HCEC 1CT (cell line): ENCODE measurements around the gene TMEM150C.
"Not testable (repeated sequence)": the region's sequence is repeated elsewhere in the genome, so short reads cannot be mapped to it uniquely, and the experiment has no call there.

ENCODE experiments used
- DNase-seq: peaks from one replicate; pipeline ENCODE4 v3.0.0-alpha.2; 2017

The TMEM150C gene

DNA sequence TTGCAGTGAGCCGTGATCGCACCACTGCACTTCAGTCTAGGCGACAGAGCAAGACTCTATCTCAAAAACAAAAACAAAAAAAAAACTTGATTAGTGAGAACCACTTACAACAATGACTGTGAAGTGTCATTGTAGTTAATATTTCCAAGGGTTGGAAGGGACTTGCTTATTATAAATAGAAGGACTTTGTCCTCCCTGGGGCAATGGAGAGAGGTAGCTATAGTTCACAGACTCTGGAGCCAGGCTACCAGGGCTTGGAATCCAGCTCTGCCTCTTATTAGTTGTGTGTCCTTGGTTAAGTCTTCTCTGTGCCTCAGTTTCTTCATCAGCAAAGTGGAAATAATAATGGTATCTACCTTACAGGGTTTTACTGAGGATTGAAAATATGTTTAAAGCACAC, 51.6 kb downstream of the TMEM150C start:
- no peak for DNase-seq

GRCh38 chr4:82508806-82509428, 52.9 kb downstream of the TMEM150C start:
- DNase-seq = no peak

- DNase-seq = no peak
These were observed 53.8 kb downstream of the TMEM150C start for GRCh38 chr4:82508011-82508410.

DNA sequence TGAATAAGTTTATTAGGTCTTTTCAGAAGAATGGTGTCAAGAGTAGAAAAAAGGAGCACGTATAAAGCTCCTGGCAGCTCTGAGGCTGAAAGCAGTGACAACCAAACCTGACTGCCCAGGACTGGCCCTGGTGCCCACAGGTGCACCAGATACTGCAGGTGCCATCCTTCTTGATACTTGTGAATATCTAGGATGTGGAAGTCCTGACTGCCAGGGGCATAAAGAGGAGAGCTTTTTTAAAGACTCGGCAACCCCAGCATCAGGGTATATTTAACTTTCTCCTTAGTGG, 60.7 kb downstream of the TMEM150C start:
- no peak for DNase-seq

GRCh38 chr4:82500435-82501153, 61.2 kb downstream of the TMEM150C start:
- peak; percentile 63 for DNase-seq

DNA sequence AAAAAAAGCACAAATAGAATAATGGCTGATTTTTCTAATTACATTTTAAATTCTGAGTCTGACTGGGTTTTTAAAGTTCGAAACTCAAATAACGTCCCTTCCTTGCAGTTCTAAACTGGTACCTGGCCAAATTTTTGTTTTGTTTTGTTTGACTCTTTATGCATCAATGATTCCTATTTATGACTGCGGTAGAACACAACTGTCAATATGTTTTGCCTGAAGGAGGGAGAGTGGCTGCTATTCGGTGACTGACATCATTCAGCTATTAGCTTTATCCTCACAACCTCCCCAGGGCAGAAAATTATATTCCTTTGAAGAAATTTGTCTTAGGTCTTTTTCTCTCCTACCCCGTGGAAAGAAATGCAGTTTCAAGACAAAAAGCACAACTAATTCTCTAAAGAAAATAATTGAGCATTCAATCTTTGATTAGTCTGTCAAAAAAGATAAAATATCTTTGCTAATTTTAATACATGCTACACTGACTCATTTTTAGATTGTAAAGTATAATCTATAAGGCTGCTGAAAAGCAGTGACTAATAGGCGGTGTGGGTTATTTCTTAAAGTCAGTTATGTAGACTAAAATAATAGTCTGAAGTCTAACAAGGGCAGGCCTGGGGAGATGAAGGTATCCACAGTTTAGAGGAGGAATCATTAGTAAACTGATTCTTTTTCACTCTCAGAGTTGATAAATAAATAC, 61.9 kb downstream of the TMEM150C start:
- peak; percentile 40 for DNase-seq

DNA sequence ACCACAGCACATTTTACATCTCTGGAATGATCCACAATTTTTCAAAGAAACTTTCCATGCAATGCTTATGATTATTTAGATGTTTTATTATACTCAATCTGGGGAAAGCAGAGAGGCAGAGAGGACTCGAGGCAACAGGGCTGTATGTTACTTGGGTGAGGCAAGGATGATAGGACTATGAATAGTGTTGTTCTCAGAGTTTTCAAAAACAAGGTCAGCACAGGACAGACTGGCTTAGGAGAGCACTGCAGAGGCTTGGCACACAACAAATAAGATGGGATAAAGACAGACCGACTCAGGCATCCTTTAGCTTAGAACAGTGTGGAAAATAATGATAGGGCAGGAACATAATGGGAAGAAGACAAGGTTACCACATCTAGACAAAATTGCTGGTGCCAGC, 65.4 kb downstream of the TMEM150C start:
- no peak for DNase-seq

GRCh38 chr4:82495666-82496065, 66.1 kb downstream of the TMEM150C start:
- DNase-seq = no peak

DNA sequence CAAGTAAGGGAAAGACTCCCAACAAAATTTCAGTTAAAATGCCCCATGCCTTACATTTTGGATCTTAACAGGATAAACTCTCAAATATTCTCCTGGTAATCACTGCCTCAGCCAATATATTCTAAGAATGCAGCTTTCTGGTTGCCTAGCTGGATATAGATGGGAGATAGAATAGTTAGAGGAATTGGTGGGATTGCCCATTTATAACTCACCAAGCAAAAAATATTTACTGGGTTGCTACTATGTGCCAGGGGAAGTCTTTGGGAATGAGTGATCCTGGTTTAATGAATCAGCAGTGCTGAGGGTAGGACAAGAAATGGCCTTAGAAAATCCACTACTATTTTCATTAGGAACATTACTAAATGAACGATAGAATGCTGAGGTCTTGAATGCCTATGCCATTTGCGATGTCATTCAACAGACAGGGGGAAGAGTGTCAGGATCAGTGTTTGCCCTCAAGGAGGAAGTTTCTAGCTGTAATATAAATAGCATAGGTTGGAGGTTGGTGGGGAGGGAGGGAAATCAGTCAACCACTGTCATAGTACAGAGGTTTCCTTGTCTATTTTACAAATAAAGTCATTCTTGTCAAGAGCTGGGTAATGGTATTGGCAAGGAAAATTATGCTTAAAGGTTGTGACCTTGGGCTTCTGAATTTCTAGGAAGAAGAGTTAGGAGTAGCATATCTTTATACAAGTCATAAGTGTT, 67.9 kb downstream of the TMEM150C start:
- DNase-seq = peak; percentile 3

DNA sequence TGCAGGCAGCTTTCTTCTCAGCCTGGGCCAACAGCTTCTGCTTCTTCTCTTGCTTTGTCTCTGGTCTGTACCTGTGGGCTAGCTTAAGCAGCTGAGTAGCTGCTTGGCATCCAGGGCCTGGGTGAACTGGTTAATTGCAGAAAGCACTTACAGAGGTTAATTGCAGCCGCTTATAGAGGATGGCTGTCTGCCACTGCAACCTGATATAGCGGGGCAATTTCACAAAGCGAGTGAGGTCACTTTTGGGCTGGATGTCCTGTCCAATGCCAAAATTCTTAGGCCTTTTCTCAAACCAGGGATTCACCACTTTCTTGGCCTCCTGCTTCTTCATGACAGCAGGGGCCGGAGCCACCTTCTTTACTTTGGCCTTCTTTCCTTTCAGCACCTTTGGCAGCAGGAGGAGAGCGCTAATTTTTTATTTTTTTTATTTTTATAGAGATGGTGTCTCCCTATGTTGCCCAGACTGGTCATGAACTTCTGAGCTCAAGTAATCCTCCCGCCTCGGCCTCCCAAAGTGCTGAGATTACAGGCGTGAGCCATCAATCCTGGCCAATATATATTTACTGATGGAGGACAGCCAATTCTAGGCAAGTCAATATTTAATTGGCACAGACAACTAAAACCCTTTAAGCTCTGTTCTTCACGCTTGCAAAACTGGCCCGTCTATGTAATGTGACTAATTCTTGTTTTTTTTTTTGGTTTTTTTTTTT, 70.4 kb downstream of the TMEM150C start:
- DNase-seq = no peak

DNA sequence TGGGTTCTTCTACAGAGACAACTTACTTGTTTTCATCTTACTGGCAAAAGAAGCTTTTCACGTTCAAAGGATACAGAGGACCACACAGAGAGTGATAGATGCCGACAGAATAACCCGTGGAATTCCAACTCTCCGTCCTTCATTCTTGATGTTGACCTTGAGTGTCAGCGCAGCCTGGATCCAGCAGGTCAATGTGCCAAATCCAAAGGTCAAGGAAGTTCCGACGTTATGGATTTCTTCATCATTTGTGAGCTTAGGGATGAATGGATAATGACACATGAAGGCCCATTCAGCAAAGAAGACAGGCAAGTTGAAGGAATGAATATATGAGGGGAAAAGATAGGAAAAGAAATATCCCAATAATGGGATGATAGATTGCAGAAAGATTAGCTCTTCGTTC, 71.8 kb downstream of the TMEM150C start:
- DNase-seq = no peak

DNA sequence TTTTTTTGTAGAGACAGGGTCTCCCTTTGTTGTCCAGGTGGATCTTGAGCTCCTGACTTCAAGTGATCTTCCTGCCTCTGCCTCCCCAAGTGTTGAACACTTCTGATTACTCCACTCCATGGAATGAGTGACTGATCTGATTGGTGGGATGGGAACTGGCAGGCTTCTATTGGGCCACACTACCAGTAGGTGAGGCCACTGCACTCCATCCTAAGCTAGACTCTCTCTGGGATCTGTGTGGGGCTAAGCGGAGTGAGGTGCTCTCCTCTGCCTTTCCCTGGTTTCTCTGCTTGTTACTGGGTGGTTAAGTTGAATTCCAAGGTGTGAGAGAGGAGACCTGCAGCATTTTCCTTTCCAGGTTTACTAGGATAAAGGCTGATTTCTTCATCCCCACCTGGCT, 72.7 kb downstream of the TMEM150C start:
- no peak for DNase-seq

DNA sequence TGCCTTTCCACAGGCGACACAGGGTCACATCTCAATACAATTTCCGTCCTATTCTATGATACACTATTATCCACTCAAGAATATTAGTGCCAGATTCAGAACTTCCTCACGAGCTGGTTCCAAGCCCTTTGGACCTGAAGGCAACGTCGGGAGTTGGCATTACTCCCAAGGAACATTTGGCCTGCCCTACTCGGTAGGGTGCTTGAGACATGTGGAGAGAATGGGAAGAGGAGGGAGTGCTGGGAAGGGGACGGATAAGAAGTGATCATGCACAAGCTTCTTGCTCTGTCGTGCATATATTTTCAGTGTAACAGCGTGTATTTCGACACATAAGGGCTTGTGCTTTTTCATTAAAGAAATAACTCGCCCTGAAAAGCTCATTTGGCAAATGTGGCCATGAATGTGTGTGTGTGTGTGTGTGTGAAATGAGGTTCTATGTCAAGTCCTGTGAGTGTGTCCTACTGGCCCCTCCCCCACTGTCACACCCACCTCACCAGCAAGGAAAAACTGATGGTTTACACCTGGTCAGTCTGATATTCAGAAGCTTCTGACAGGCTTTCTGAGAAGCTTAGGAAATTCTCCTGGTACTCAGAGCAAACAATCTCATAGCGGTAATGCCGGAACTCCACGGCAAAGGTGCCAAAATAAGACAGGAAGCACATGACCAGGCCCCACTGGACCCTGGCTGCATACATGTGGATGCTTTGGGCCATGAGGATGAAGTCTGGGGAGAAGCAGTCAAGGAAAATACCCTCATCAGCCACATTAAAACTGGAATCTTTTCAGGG, 76.6 kb downstream of the TMEM150C start:
- no peak for DNase-seq

DNA sequence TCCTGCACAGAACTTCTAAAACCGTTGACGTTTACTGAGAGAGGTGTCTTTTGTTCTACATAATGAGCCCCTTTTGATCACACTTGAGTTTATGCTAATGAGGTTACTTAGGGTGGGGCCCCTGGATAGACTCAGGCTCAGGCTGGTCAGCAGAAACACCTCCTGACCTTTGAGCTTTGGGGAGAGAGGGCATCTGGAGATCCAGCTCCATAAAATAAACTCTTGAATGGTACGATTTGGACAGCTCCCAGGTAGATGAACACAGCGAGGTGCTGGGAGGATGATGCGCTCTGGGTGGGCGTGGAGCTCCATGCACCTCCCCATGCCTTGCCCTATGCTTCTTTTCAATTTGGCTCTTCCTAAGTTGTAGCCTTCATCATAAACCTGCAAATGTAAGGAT, 79.4 kb downstream of the TMEM150C start:
- DNase-seq = no peak

DNA sequence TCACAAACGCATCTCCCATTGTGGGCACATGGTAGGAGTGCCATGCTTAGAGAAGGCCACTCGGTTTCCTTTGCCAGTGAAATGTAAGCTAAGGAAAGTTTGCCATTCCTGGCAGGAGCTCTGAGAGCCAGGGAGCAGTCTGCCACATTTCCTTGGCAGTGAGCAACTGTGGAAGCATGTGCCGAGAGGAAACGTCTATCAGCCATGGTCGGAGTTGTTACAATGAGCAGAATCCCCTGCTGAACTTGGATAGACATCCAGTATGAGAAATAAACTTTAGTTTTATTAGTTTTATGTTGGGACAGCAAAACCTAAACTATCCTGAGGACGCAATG, 80.3 kb downstream of the TMEM150C start:
- no peak for DNase-seq

DNA sequence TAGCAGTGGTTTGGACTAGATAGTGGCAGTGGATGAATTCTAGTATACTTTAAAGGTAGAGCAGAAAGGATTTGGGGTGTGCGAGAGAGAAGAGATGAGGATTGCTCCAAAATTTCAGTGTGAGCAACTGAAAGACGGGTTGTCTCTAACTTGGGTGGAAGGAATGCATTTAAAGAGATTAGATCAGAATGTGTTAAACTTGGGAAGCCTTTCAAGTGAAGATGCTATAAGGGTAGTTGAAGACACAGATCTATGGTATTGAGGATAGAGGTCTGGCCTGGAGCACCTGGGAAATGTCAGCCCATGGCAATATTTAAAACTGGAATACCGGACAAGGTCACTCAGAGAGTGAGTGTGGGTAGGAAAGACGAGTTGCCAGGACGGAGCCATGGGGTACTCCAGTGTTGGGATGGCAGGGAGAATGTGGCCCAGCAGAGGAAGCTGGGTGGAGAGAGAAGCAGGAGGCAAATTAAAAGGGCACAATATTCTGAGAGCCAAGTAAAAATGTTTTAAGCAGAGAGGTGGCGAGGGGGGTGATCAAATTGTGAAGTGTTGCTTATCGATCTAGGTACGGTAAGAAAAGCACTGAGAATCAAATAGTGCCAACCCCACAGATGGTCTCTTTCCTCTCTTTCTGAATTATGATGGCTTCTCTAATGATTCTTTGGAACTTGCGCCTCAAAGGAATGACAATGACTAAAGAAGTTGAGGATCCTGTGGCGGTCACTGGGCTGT, 80.8 kb downstream of the TMEM150C start:
- DNase-seq = no peak

DNA sequence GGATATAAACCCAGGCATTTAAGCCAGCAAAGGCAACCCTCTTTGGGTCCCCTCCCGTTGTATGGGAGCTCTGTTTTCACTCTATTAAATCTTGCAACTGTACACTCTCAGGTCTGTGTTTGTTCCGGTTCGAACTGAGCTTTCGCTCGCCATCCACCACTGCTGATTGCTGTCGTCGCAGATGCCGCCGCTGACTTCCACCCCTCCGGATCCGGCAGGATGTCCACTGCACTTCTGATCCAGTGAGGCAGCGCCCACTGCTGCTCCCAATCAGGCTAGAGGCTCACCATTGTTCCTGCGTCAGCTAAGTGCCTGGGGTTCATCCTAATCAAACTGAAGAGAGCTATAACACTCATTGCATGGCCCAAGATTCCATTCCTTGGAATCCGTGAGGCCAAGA, 82.2 kb downstream of the TMEM150C start:
- no peak for DNase-seq

DNA sequence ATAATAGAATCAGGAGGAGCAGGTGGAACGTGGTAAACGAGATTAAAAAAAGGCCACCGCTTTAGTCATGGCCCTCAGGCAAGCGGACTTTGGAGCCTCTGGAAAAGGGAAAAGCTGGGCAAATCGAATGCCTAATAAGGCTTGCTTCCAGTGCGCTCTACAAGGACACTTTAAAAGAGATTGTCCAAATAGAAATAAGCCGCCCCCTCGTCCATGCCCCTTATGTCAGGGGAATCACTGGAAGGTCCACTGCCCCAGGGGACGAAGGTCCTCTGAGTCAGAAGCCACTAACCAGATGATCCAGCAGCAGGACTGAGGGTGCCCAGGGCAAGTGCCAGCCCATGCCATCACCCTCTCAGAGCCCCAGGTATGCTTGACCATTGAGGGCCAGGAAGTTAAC, 84.3 kb downstream of the TMEM150C start:
- not testable (repeated sequence) for DNase-seq

DNA sequence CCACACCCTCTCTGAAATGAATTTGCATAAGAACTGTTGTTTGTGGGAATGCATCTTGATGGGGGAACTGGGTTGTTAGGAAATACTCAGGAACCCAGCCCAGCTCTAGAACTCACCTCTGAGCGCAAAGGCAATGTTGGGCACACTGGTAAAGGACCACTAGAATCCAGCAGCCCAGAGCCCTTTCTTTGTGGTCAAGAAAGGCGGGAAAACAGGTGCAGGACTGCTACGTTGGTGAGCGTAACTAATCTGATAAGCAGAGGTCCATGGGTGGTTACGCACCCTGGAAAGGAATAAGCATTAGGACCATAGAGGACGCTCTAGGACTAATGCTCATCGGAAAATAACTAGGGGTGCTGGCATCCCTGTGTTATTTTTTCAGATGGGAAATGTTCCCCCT, 85.9 kb downstream of the TMEM150C start:
- not testable (repeated sequence) for DNase-seq

GRCh38 chr4:82473621-82474164, 88.1 kb downstream of the TMEM150C start:
- DNase-seq = no peak

DNA sequence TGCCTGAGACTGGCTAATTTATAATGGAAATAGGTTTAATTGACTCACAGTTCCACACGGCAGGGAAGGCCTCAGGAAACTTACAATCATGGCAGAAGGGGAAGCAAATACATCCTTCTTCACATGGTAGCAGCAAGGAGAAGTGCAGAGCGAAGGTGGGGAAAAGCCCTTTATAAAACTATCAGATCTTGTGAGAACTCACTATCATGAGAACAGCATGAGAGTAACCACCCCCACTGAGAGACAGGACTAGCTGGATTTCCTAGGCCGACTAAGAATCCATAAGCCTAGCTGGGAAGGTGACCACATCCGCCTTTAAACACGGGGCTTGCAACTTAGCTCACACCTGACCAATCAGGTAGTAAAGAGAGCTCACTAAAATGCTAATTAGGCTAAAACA, 88.7 kb downstream of the TMEM150C start:
- DNase-seq = not testable (repeated sequence)
